Measurements from ENCODE around the gene KLHDC3. TPM values are rescaled to one million over a fixed set of nuclear protein-coding genes. Genes with fewer than 3 reads are reported as not detected.
A peak's percentile ranks its signal among the peaks of the same experiment; 100 is the strongest.

Gene KLHDC3
- total and polyA plus RNA-seq, 2 experiments from 2014 or later = 88.2 to 184 TPM

DNA sequence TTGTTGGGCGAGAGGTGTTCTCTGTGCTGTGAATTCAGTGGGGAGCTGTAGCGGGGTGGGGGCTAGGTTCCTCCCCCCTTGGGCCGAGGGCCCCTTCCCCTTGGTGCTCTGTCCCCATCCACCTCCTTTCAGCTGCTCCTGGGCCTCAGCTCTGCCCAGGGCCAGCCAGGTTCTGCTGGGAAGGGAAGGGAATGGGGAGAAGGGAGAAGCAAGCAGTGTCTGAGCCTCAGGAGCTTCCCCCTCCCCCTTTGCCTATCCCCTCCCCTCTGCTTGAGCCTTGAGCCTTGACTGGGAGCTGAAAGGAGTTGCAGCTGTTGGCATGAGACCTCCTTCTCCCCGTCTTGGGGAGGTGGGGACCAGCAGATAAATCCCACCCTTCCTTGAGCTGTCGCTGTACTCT, 6.8 kb downstream of the KLHDC3 start:
- no peak for TF ChIP-seq JUNB (IDR thresholded peaks at IDR 0.05; ENCODE audit: unreplicated experiment)
- TF ChIP-seq, protein P1, sequence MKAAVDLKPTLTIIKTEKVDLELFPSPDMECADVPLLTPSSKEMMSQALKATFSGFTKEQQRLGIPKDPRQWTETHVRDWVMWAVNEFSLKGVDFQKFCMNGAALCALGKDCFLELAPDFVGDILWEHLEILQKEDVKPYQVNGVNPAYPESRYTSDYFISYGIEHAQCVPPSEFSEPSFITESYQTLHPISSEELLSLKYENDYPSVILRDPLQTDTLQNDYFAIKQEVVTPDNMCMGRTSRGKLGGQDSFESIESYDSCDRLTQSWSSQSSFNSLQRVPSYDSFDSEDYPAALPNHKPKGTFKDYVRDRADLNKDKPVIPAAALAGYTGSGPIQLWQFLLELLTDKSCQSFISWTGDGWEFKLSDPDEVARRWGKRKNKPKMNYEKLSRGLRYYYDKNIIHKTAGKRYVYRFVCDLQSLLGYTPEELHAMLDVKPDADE (IDR thresholded peaks at IDR 0.05) = no peak
- TF ChIP-seq ZNF331 (CRISPR knock-in tag; IDR thresholded peaks at IDR 0.05; ENCODE audit: low read depth) = no peak
- no peak for TF ChIP-seq EZH2phosphoT487 (IDR thresholded peaks at IDR 0.05; ENCODE audit: unreplicated experiment)
- TF ChIP-seq, protein P2, sequence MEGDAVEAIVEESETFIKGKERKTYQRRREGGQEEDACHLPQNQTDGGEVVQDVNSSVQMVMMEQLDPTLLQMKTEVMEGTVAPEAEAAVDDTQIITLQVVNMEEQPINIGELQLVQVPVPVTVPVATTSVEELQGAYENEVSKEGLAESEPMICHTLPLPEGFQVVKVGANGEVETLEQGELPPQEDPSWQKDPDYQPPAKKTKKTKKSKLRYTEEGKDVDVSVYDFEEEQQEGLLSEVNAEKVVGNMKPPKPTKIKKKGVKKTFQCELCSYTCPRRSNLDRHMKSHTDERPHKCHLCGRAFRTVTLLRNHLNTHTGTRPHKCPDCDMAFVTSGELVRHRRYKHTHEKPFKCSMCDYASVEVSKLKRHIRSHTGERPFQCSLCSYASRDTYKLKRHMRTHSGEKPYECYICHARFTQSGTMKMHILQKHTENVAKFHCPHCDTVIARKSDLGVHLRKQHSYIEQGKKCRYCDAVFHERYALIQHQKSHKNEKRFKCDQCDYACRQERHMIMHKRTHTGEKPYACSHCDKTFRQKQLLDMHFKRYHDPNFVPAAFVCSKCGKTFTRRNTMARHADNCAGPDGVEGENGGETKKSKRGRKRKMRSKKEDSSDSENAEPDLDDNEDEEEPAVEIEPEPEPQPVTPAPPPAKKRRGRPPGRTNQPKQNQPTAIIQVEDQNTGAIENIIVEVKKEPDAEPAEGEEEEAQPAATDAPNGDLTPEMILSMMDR (conservative IDR thresholded peaks at IDR 0.05; ENCODE audit: low read depth in 2 of 2) = no peak
- TF ChIP-seq POLR2AphosphoS5 (IDR thresholded peaks at IDR 0.05; ENCODE audit: low read depth) = no peak
- no peak for TF ChIP-seq CREB1 (CRISPR knock-in tag; IDR thresholded peaks at IDR 0.05; ENCODE audit: low read depth)
- TF ChIP-seq, protein P3, sequence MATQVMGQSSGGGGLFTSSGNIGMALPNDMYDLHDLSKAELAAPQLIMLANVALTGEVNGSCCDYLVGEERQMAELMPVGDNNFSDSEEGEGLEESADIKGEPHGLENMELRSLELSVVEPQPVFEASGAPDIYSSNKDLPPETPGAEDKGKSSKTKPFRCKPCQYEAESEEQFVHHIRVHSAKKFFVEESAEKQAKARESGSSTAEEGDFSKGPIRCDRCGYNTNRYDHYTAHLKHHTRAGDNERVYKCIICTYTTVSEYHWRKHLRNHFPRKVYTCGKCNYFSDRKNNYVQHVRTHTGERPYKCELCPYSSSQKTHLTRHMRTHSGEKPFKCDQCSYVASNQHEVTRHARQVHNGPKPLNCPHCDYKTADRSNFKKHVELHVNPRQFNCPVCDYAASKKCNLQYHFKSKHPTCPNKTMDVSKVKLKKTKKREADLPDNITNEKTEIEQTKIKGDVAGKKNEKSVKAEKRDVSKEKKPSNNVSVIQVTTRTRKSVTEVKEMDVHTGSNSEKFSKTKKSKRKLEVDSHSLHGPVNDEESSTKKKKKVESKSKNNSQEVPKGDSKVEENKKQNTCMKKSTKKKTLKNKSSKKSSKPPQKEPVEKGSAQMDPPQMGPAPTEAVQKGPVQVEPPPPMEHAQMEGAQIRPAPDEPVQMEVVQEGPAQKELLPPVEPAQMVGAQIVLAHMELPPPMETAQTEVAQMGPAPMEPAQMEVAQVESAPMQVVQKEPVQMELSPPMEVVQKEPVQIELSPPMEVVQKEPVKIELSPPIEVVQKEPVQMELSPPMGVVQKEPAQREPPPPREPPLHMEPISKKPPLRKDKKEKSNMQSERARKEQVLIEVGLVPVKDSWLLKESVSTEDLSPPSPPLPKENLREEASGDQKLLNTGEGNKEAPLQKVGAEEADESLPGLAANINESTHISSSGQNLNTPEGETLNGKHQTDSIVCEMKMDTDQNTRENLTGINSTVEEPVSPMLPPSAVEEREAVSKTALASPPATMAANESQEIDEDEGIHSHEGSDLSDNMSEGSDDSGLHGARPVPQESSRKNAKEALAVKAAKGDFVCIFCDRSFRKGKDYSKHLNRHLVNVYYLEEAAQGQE (IDR thresholded peaks at IDR 0.05; ENCODE audit: unreplicated experiment) = no peak
- TF ChIP-seq, protein P4, sequence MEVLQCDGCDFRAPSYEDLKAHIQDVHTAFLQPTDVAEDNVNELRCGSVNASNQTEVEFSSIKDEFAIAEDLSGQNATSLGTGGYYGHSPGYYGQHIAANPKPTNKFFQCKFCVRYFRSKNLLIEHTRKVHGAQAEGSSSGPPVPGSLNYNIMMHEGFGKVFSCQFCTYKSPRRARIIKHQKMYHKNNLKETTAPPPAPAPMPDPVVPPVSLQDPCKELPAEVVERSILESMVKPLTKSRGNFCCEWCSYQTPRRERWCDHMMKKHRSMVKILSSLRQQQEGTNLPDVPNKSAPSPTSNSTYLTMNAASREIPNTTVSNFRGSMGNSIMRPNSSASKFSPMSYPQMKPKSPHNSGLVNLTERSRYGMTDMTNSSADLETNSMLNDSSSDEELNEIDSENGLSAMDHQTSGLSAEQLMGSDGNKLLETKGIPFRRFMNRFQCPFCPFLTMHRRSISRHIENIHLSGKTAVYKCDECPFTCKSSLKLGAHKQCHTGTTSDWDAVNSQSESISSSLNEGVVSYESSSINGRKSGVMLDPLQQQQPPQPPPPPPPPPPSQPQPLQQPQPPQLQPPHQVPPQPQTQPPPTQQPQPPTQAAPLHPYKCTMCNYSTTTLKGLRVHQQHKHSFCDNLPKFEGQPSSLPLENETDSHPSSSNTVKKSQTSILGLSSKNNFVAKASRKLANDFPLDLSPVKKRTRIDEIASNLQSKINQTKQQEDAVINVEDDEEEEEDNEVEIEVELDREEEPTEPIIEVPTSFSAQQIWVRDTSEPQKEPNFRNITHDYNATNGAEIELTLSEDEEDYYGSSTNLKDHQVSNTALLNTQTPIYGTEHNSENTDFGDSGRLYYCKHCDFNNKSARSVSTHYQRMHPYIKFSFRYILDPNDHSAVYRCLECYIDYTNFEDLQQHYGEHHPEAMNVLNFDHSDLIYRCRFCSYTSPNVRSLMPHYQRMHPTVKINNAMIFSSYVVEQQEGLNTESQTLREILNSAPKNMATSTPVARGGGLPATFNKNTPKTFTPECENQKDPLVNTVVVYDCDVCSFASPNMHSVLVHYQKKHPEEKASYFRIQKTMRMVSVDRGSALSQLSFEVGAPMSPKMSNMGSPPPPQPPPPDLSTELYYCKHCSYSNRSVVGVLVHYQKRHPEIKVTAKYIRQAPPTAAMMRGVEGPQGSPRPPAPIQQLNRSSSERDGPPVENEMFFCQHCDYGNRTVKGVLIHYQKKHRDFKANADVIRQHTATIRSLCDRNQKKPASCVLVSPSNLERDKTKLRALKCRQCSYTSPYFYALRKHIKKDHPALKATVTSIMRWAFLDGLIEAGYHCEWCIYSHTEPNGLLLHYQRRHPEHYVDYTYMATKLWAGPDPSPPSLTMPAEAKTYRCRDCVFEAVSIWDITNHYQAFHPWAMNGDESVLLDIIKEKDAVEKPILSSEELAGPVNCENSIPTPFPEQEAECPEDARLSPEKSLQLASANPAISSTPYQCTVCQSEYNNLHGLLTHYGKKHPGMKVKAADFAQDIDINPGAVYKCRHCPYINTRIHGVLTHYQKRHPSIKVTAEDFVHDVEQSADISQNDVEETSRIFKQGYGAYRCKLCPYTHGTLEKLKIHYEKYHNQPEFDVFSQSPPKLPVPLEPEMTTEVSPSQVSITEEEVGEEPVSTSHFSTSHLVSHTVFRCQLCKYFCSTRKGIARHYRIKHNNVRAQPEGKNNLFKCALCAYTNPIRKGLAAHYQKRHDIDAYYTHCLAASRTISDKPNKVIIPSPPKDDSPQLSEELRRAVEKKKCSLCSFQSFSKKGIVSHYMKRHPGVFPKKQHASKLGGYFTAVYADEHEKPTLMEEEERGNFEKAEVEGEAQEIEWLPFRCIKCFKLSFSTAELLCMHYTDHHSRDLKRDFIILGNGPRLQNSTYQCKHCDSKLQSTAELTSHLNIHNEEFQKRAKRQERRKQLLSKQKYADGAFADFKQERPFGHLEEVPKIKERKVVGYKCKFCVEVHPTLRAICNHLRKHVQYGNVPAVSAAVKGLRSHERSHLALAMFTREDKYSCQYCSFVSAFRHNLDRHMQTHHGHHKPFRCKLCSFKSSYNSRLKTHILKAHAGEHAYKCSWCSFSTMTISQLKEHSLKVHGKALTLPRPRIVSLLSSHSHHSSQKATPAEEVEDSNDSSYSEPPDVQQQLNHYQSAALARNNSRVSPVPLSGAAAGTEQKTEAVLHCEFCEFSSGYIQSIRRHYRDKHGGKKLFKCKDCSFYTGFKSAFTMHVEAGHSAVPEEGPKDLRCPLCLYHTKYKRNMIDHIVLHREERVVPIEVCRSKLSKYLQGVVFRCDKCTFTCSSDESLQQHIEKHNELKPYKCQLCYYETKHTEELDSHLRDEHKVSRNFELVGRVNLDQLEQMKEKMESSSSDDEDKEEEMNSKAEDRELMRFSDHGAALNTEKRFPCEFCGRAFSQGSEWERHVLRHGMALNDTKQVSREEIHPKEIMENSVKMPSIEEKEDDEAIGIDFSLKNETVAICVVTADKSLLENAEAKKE (CRISPR knock-in tag; IDR thresholded peaks at IDR 0.05) = no peak
- TF ChIP-seq ZNF114 (CRISPR knock-in tag; IDR thresholded peaks at IDR 0.05) = no peak
- no peak for TF ChIP-seq STAT1 (IDR thresholded peaks at IDR 0.05; ENCODE audit: unreplicated experiment)
- TF ChIP-seq NANOG (IDR thresholded peaks at IDR 0.05; ENCODE audit: borderline replicate concordance) = no peak
- Mint-ChIP-seq H3K27me3 (ENCODE audit: insufficient read depth, low read depth, poor library complexity) (peaks cover 7% of the 10 kb centered on the region), H3K4me1 (peaks cover 13% of the 10 kb centered on the region), H3K9me3 (no peaks in the 10 kb centered on the region; the same call in 1 of the 3 replicates), H3K36me3 (ENCODE audit: low read depth) (peaks cover 71% of the 10 kb centered on the region), H3K4me3 (peak overlapping the region; percentile 100), H3K27ac (peak overlapping the region; percentile 91)
- peak; percentile 74 for DNase-seq (ENCODE audit: low spot score)
- H3K27ac ChIP-seq (ENCODE audit: low read depth) = peak overlapping the region; percentile 90
- H3K79me2 ChIP-seq (replicated peaks; ENCODE audit: insufficient read depth) = peaks cover 44% of the 10 kb centered on the region
- peak; percentile 80 for ATAC-seq
- H4K20me1 ChIP-seq (replicated peaks; ENCODE audit: insufficient read depth) = peaks cover 14% of the 10 kb centered on the region
- no peak overlapping the region for H2AFZ ChIP-seq
- H3K4me3 ChIP-seq = peak overlapping the region; percentile 100
- H3K4me2 ChIP-seq = peak overlapping the region; percentile 83
- 0 out of 2 replicates have a peak, but pooled peaks cover 7% of the 10 kb centered on the region for H3K4me1 ChIP-seq (ENCODE audit: insufficient read depth)
- H3F3A ChIP-seq (replicated peaks; ENCODE audit: low read depth) = peaks cover 24% of the 10 kb centered on the region
- no peaks in the 10 kb centered on the region for H3K9me2 ChIP-seq (ENCODE audit: insufficient read depth)
- H3K27me3 ChIP-seq (ENCODE audit: insufficient read depth) = no peaks in the 10 kb centered on the region
- H3K36me3 ChIP-seq (ENCODE audit: insufficient read depth) = peaks cover 28% of the 10 kb centered on the region
